HCT116 (cell line): ENCODE results near the gene CERS2. TPM values are rescaled to one million over a fixed set of nuclear protein-coding genes. Genes with fewer than 3 reads are reported as not detected.

Experiments used
- ATAC-seq: fragments of 200-7000 bp; cut with Tn5 transposase; 2 replicates; pipeline ENCODE4 v1.9.1; 2020; ENCODE audit warnings: mild to moderate bottlenecking, moderate library complexity
- Bru-seq: library from RNA; stranded (reverse); fragments of 400-500 nt; gene quantifications from one replicate; lab custom pipeline; 2021; lab: Mats Ljungman, UMichigan
- BruChase-seq, 2 experiments: library from RNA; stranded (reverse); fragments of 400-500 nt; gene quantifications; one replicate each; lab custom pipeline; 2021; lab: Mats Ljungman, UMichigan
- BruUV-seq: library from RNA; stranded (reverse); fragments of 400-500 nt; replicated peaks from 2 replicates; lab custom pipeline; 2021; lab: Mats Ljungman, UMichigan
- CTCF ChIA-PET: fragments of 300-600 bp; sonication (Branson Sonifier 250); formaldehyde crosslinking; loops from one replicate; lab custom pipeline; 2021; ENCODE audit warnings: antibody characterized with exemption; lab: Charles Lee
- POLR2A ChIA-PET: fragments of 300-600, 350-600 bp; sonication (Branson Sonifier 250); formaldehyde crosslinking; loops from one replicate; lab custom pipeline; 2021; ENCODE audit warnings: antibody characterized with exemption; lab: Charles Lee
- RAD21 ChIA-PET, 2 experiments: fragments of 300-600 bp; sonication (Branson Sonifier 250); formaldehyde crosslinking; loops; one replicate each; lab custom pipeline; 2023; ENCODE audit warnings: low total read pairs in 2 of 2; ENCODE audit not compliant: uncharacterized antibody in 2 of 2, unreplicated experiment in 2 of 2, low non-redundant PET in 1 of 2; lab: Charles Lee
- DNase-seq: peaks from one replicate; pipeline ENCODE4 v3.0.0-alpha.2; 2010; ENCODE audit warnings: low read depth, low spot score
- H2AFZ ChIP-seq: fragments of 200-600 bp; shearing (Covaris generic), sonication (generic); 2 replicates; pipeline ENCODE4 v1.6.1; 2017; ENCODE audit warnings: low read depth, mixed run types, mixed read lengths, antibody characterized with exemption, low read length; ENCODE audit not compliant: poor library complexity, severe bottlenecking
- H3K27ac ChIP-seq: 2 replicates; pipeline ENCODE4 v1.5.1; 2012; ENCODE audit warnings: low read depth, low read length
- H3K27me3 ChIP-seq: fragments of 200-600 bp; sonication (generic); 2 replicates; pipeline ENCODE4 v1.6.1; 2016; ENCODE audit warnings: mixed run types, low read length, mixed read lengths; ENCODE audit not compliant: insufficient read depth
- H3K36me3 ChIP-seq, 2 experiments: fragments of 200-500 bp in 1 of 2; fragments of 200-600 bp in 1 of 2; sonication (Bioruptor generic) in 1 of 2; sonication (generic) in 1 of 2; 2 replicates each; pipeline versions ENCODE4 v1.5.1 to v1.6.1; 2014 to 2016; ENCODE audit warnings: low read length in 2 of 2, inconsistent platforms in 1 of 2, mixed read lengths in 1 of 2, mixed run types in 1 of 2; ENCODE audit not compliant: insufficient read depth in 2 of 2, control insufficient read depth in 1 of 2
- H3K4me1 ChIP-seq, 2 experiments: fragments of 200-600 bp in 1 of 2; sonication (generic) in 1 of 2; 2 replicates each; pipeline versions ENCODE4 v1.5.1 to v1.6.1; 2012 to 2017; ENCODE audit warnings: low read length in 2 of 2, inconsistent platforms in 1 of 2, mild to moderate bottlenecking in 1 of 2, mixed read lengths in 1 of 2, mixed run types in 1 of 2, moderate library complexity in 1 of 2; ENCODE audit not compliant: insufficient read depth in 2 of 2, control insufficient read depth in 1 of 2
- H3K4me2 ChIP-seq: fragments of 200-600 bp; sonication (generic); 2 replicates; pipeline ENCODE4 v1.6.1; 2017; ENCODE audit warnings: mixed run types, low read length, mixed read lengths
- H3K4me3 ChIP-seq, 2 experiments: fragments of 200-600 bp in 1 of 2; sonication (generic) in 1 of 2; replicated peaks in 1 of 2; 2 replicates each; pipeline ENCODE4 v1.5.1; 2011 to 2016; ENCODE audit warnings: low read length in 2 of 2, control low read depth in 1 of 2, low read depth in 1 of 2, mild to moderate bottlenecking in 1 of 2, mixed read lengths in 1 of 2, mixed run types in 1 of 2
- H3K79me2 ChIP-seq: fragments of 200-600 bp; sonication (generic); 2 replicates; pipeline ENCODE4 v1.6.1; 2017; ENCODE audit warnings: mild to moderate bottlenecking, mixed run types, low read length, moderate library complexity, mixed read lengths; ENCODE audit not compliant: insufficient read depth
- H3K9ac ChIP-seq: fragments of 200-600 bp; sonication (generic); 2 replicates; pipeline ENCODE4 v1.6.1; 2016; ENCODE audit warnings: low read length, mixed read lengths
- H3K9me2 ChIP-seq: fragments of 200-600 bp; sonication (generic), shearing (Covaris generic); 2 replicates; pipeline ENCODE4 v1.6.1; 2017; ENCODE audit warnings: mixed run types, mild to moderate bottlenecking, moderate library complexity; ENCODE audit not compliant: insufficient read depth
- H3K9me3 ChIP-seq, 2 experiments: fragments of 200-500 bp in 1 of 2; fragments of 200-600 bp in 1 of 2; sonication (Bioruptor generic) in 1 of 2; sonication (generic) in 1 of 2; 2 replicates each; pipeline ENCODE4 v1.6.1; 2014 to 2017; ENCODE audit warnings: low read length in 2 of 2, mixed read lengths in 2 of 2, inconsistent platforms in 1 of 2, low read depth in 1 of 2, mild to moderate bottlenecking in 1 of 2, mixed run types in 1 of 2, moderate library complexity in 1 of 2; ENCODE audit not compliant: control insufficient read depth in 1 of 2, insufficient read depth in 1 of 2
- H4K20me1 ChIP-seq: fragments of 200-600 bp; sonication (generic), shearing (Covaris generic); 2 replicates; pipeline ENCODE4 v1.6.1; 2017; ENCODE audit warnings: mixed run types, mild to moderate bottlenecking, moderate library complexity; ENCODE audit not compliant: insufficient read depth
- CBX3 ChIP-seq: IDR thresholded peaks from 2 replicates; pipeline ENCODE4 v1.6.1; 2012; ENCODE audit warnings: low read depth
- ELF1 ChIP-seq: IDR thresholded peaks from 2 replicates; pipeline ENCODE4 v1.6.1; 2012; ENCODE audit warnings: low read depth, borderline replicate concordance
- EZH2 ChIP-seq: fragments of 200-600 bp; sonication (generic); IDR thresholded peaks from 2 replicates; pipeline ENCODE4 v1.6.1; 2017; ENCODE audit warnings: antibody characterized with exemption, mixed run types
- EZH2phosphoT487 ChIP-seq: fragments of 200-600 bp; IDR thresholded peaks from 2 replicates; pipeline ENCODE4 v1.6.1; 2018; ENCODE audit warnings: antibody characterized with exemption, borderline replicate concordance
- FOSL1 ChIP-seq: IDR thresholded peaks from 2 replicates; pipeline ENCODE4 v1.6.1; 2012; ENCODE audit warnings: low read depth
- POLR2AphosphoS5 ChIP-seq: IDR thresholded peaks from 2 replicates; pipeline ENCODE4 v1.6.1; 2011; ENCODE audit warnings: mild to moderate bottlenecking, low read depth, low read length, moderate library complexity
- RAD21 ChIP-seq: IDR thresholded peaks from 2 replicates; pipeline ENCODE4 v1.6.1; 2012; ENCODE audit warnings: low read depth, mild to moderate bottlenecking
- REST ChIP-seq: IDR thresholded peaks from 2 replicates; pipeline ENCODE4 v1.6.1; 2012; ENCODE audit warnings: low read depth
- SIN3A ChIP-seq: IDR thresholded peaks from 2 replicates; pipeline ENCODE4 v1.6.1; 2012; ENCODE audit warnings: low read depth
- SP1 ChIP-seq: IDR thresholded peaks from 2 replicates; pipeline ENCODE4 v1.6.1; 2012; ENCODE audit warnings: low read depth
- YY1 ChIP-seq: IDR thresholded peaks from 2 replicates; pipeline ENCODE4 v1.6.1; 2011; ENCODE audit warnings: low read length, low read depth, moderate library complexity, mild to moderate bottlenecking; ENCODE audit not compliant: insufficient replicate concordance; ENCODE audit errors: extremely low read depth
- ZFX ChIP-seq: fragments of 450-650 bp; IDR thresholded peaks from 2 replicates; pipeline ENCODE4 v1.6.1; 2017
- ZNF274 ChIP-seq: fragments of 200-500 bp; sonication (Bioruptor generic); IDR thresholded peaks from 2 replicates; pipeline ENCODE4 v1.6.1; 2014; ENCODE audit warnings: mild to moderate bottlenecking, low read depth, low read length, inconsistent platforms
- intact Hi-C: fragments of 100-400 bp; cut with micrococcal nuclease; formaldehyde crosslinking; loops from 2 replicates; pipeline ENCODE4 v1.10.0; 2022
- long read RNA-seq: library from polyadenylated mRNA; unstranded; transcript quantifications from one replicate; pipeline ENCODE4 v2.0.0, GENCODE V29; 2021; ENCODE audit not compliant: unreplicated experiment
- polyA plus RNA-seq: library from polyadenylated mRNA; unstranded; fragments of >200 nt; gene quantifications from 2 replicates; pipeline ENCODE4 v1.2.1, GENCODE V29; 2012; ENCODE audit warnings: missing spikeins
- total RNA-seq: library from RNA; stranded (reverse); gene quantifications from one replicate; pipeline ENCODE4 v1.2.1, GENCODE V29; 2021; ENCODE audit not compliant: unreplicated experiment

Gene CERS2
- total RNA-seq = 218 TPM
- 162 and 205 TPM in 2 replicates for polyA plus RNA-seq
- percentile 81 among the genes with signal in this experiment for Bru-seq, nascent RNA
- BruChase-seq, experiment 1, labeled RNA remaining after a 6-hour chase = percentile 97 among the genes with signal in this experiment
- BruChase-seq, experiment 2, labeled RNA remaining after a 2-hour chase = percentile 93 among the genes with signal in this experiment
- long read RNA-seq, transcript CERS2-201 (11 exons, 2,544 nt) = minor isoform, 15 of 260 reads
- long read RNA-seq, transcript CERS2-205 (11 exons, 2,505 nt) = major isoform, 176 of 260 reads
- long read RNA-seq, partial matches to known transcripts = 17 of 260 reads
- long read RNA-seq, other reads (novel, unspliced or antisense) = 50 of 260 reads

- H3K9me3 ChIP-seq = no peaks in the 10 kb centered on the region
- H3K27me3 ChIP-seq = no peaks in the 10 kb centered on the region
- H3K9ac ChIP-seq = peak within 1 kb of the TSS; percentile 92
- peaks cover 44% of the 10 kb centered on the region for H3K79me2 ChIP-seq
- H4K20me1 ChIP-seq = 0 out of 2 replicates have a peak, but pooled peaks cover 4% of the 10 kb centered on the region
- intact Hi-C loops = loop anchor here (5.0 kb wide), 4 partner anchors 48 to 718 kb away; partner anchors contain the start of genes CA14, MCL1 and SETDB1
- peak within 1 kb of the TSS; percentile 79 for H3K27ac ChIP-seq
- ChIA-PET RAD21 (no interaction called here), POLR2A (interaction anchor here (0.9 to 1.6 kb wide), 3 partner anchors 11 to 345 kb away, joined by 3 to 7 read pairs (median 4); partner anchors contain the start of genes ENSA and MINDY1), CTCF (no interaction called here)
- ATAC-seq (peak; percentile 50), DNase-seq (no peak)
- H3K36me3 ChIP-seq = no peaks in the 10 kb centered on the region
- H2AFZ ChIP-seq = no peak within 1 kb of the TSS
- no peaks in the 10 kb centered on the region for H3K9me2 ChIP-seq
- TF ChIP-seq ZNF274 (no peak), ZFX (peak; percentile 88), YY1 (peak; percentile 50), POLR2AphosphoS5 (peak; percentile 67)
- no TSS peak for BruUV-seq
- peaks cover 57 to 77% of the 10 kb centered on the region in 2 experiments for H3K4me1 ChIP-seq
- H3K4me3 ChIP-seq = peak within 1 kb of the TSS; percentile 84
- peak within 1 kb of the TSS; percentile 89 for H3K4me2 ChIP-seq
Measured at GRCh38 chr1:150974580-150975478, at the start of gene CERS2. Gene CERS2, minus strand, starts transcription at chr1:150974835. Its CDS starts 5,745 bp downstream, at chr1:150969090.

DNA sequence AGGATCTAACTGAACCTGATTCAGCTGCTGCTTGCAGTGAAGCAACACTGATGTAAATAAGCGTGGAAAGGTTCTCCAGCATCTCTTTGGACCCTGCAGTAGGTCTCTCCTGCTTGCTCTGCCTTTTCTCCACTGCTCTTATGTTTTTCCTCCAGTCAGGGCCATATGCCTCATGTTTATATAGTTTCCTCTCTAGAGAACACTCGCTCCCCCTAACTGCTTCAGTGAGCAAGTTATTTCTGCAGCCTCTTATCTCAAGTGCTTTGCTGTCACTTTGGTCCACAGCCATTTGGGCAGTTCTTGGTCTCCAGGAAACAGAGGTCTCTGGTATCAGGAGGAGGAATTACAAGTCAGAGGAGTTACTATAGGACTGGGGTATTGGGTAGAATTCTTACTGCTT lies 38.9 kb upstream of the CERS2 start:
- ChIA-PET CTCF (no interaction called here), RAD21 (no interaction called here), POLR2A (no interaction called here)
- Histone ChIP-seq H2AFZ (no peak overlapping the region), H3K9me2 (no peaks in the 10 kb centered on the region), H3K9ac (no peak overlapping the region), H3K27ac (no peak overlapping the region), H3K4me2 (no peak overlapping the region), H3K4me1 (peaks cover 4 to 13% of the 10 kb centered on the region in 2 experiments; a peak in 3 of 4 replicates), H3K9me3 (no peaks in the 10 kb centered on the region), H3K4me3 (no peak overlapping the region), H3K79me2 (peaks cover 16% of the 10 kb centered on the region), H3K27me3 (no peaks in the 10 kb centered on the region), H4K20me1 (no peaks in the 10 kb centered on the region), H3K36me3 (peaks cover 5 to 8% of the 10 kb centered on the region in 2 experiments; a peak in 2 of 4 replicates)
- ATAC-seq (no peak), DNase-seq (no peak)
- intact Hi-C loops = no loop called here
- no TSS peak for BruUV-seq
- TF ChIP-seq ZNF274 = no peak
- no peak for TF ChIP-seq EZH2phosphoT487
- TF ChIP-seq POLR2AphosphoS5 = no peak
- no peak for TF ChIP-seq RAD21
- TF ChIP-seq EZH2 = no peak
- no peak for TF ChIP-seq SIN3A
- no peak for TF ChIP-seq ELF1
- TF ChIP-seq SP1 = no peak
- no peak for TF ChIP-seq CBX3
- no peak for TF ChIP-seq FOSL1
- no peak for TF ChIP-seq REST
